Epidermal melanocyte (primary cell): ENCODE data around the gene ERICH6B.

Experiments
- DNase-seq: peaks from one replicate; pipeline ENCODE4 v3.0.0; 2011; ENCODE audit warnings: low spot score; ENCODE audit not compliant: insufficient read length

The ERICH6B gene

GRCh38 chr13:45601680-45602079 lies 13.9 kb downstream of the ERICH6B start:
- no peak for DNase-seq

- no peak for DNase-seq
Observed at GRCh38 chr13:45598597-45598996, 16.9 kb downstream of the ERICH6B start.

GRCh38 chr13:45596800-45597475 lies 18.6 kb downstream of the ERICH6B start:
- no peak for DNase-seq

- no peak for DNase-seq
Observed at GRCh38 chr13:45595965-45596364, 19.6 kb downstream of the ERICH6B start.

- no peak for DNase-seq
Observed at GRCh38 chr13:45594764-45595163, 20.8 kb downstream of the ERICH6B start.

- no peak for DNase-seq
Observed at GRCh38 chr13:45594227-45594626, 21.3 kb downstream of the ERICH6B start.

GRCh38 chr13:45592758-45593157 lies 22.8 kb downstream of the ERICH6B start:
- no peak for DNase-seq

GRCh38 chr13:45590066-45590465 lies 25.5 kb downstream of the ERICH6B start:
- no peak for DNase-seq

- no peak for DNase-seq
Observed at GRCh38 chr13:45587897-45588296, 27.6 kb downstream of the ERICH6B start.

GRCh38 chr13:45584816-45585215 lies 30.7 kb downstream of the ERICH6B start:
- DNase-seq = no peak

- DNase-seq = no peak
Observed at GRCh38 chr13:45582408-45583076, 33.0 kb downstream of the ERICH6B start.

- no peak for DNase-seq
Observed at GRCh38 chr13:45576466-45576865, 39.1 kb downstream of the ERICH6B start.

- DNase-seq = no peak
Observed at GRCh38 chr13:45575830-45576180, 39.7 kb downstream of the ERICH6B start.

GRCh38 chr13:45575146-45575829 lies 40.3 kb downstream of the ERICH6B start:
- no peak for DNase-seq

- DNase-seq = no peak
Observed at GRCh38 chr13:45565331-45565730, 50.2 kb downstream of the ERICH6B start.

GRCh38 chr13:45564133-45564776 lies 51.3 kb downstream of the ERICH6B start:
- no peak for DNase-seq

GRCh38 chr13:45554604-45555109 lies 60.9 kb downstream of the ERICH6B start:
- DNase-seq = no peak

- no peak for DNase-seq
Observed at GRCh38 chr13:45548281-45548680, 67.3 kb downstream of the ERICH6B start.

GRCh38 chr13:45546410-45546765 lies 69.2 kb downstream of the ERICH6B start:
- DNase-seq = no peak

GRCh38 chr13:45545686-45546409 lies 69.7 kb downstream of the ERICH6B start:
- DNase-seq = no peak

GRCh38 chr13:45544520-45544919 lies 71.0 kb downstream of the ERICH6B start:
- DNase-seq = no peak
